Measurements from ENCODE around the gene GPR132. TPM values are rescaled to one million over a fixed set of nuclear protein-coding genes. Genes with fewer than 3 reads are reported as not detected.

GPR132 gene
- total and polyA plus RNA-seq, 10 donors = 5.0 to 33.7 (median 21.5) TPM

GRCh38 chr14:105076296-105076804, 11.1 kb upstream of the GPR132 start:
- intact Hi-C loops (cut with DNase I; ENCODE audit: low total_unique reads) = no loop called here

GRCh38 chr14:105075379-105076295, 10.4 kb upstream of the GPR132 start:
- H3K9me3 ChIP-seq = no peaks in the 10 kb centered on the region

More at GRCh38 chr14:105076296-105076804, 11.1 kb upstream of the GPR132 start:
- 82 to 86% (median 86%) methylated on average over 10 to 16 of the region's 16 CpGs for WGBS, 5 donors
- DNase-seq = no peak
- Histone ChIP-seq H3K27me3 (replicated peaks in 1 of 7) (peaks cover 0 to 6% (median 0%) of the 10 kb centered on the region in 7 donors), H3K36me3 (no peaks in the 10 kb centered on the region), H3K9me3 (no peaks in the 10 kb centered on the region), H3K4me1 (peaks cover 21 to 45% (median 30%) of the 10 kb centered on the region in 6 donors), H3K4me3 (peak overlapping the region in 1 of 8 donors; percentile 18), H3K27ac (peak overlapping the region in 4 of 8 donors; percentile 43 to 69 (median 49))
- peak in 1 of 3 donors; percentile 45 for TF ChIP-seq POLR2AphosphoS5 (IDR thresholded peaks at IDR 0.05)
- no peak for TF ChIP-seq CTCF (IDR thresholded peaks at IDR 0.05 in 8 of 11, conservative IDR thresholded peaks at IDR 0.05 in 3 of 11)

GRCh38 chr14:105074601-105075053, 9.4 kb upstream of the GPR132 start:
- Histone ChIP-seq H3K4me1 (peaks cover 24 to 62% (median 47%) of the 10 kb centered on the region in 6 donors), H3K27me3 (replicated peaks in 1 of 7) (peaks cover 0 to 6% (median 0%) of the 10 kb centered on the region in 7 donors), H3K9me3 (no peaks in the 10 kb centered on the region), H3K4me3 (peak overlapping the region in 1 of 8 donors; percentile 21), H3K36me3 (no peaks in the 10 kb centered on the region), H3K27ac (peak overlapping the region in 2 of 8 donors; percentile 21 to 43)
- WGBS, 5 donors = 69 to 79% (median 76%) methylated on average over 5 to 15 of the region's 15 CpGs
- peak; percentile 77 for DNase-seq
- intact Hi-C loops (cut with DNase I; ENCODE audit: low total_unique reads) = no loop called here
- TF ChIP-seq POLR2A (IDR thresholded peaks at IDR 0.05) = no peak
- TF ChIP-seq POLR2AphosphoS5 (IDR thresholded peaks at IDR 0.05) = no peak
- TF ChIP-seq CTCF (IDR thresholded peaks at IDR 0.05 in 8 of 11, conservative IDR thresholded peaks at IDR 0.05 in 3 of 11) = no peak

More at GRCh38 chr14:105075379-105076295, 10.4 kb upstream of the GPR132 start:
- Histone ChIP-seq H3K36me3 (no peaks in the 10 kb centered on the region), H3K27ac (peak overlapping the region in 4 of 8 donors; percentile 43 to 69 (median 49)), H3K27me3 (replicated peaks in 1 of 7) (peaks cover 0 to 6% (median 0%) of the 10 kb centered on the region in 7 donors), H3K4me3 (peak overlapping the region in 2 of 8 donors; percentile 21 to 22), H3K4me1 (peaks cover 21 to 52% (median 37%) of the 10 kb centered on the region in 6 donors)
- TF ChIP-seq POLR2AphosphoS5 (IDR thresholded peaks at IDR 0.05) = peak; percentile 33 to 71 (median 67)
- no peak for TF ChIP-seq CTCF (IDR thresholded peaks at IDR 0.05 in 8 of 11, conservative IDR thresholded peaks at IDR 0.05 in 3 of 11)
- no peak for TF ChIP-seq POLR2A (IDR thresholded peaks at IDR 0.05)
- intact Hi-C loops (cut with DNase I; ENCODE audit: low total_unique reads) = no loop called here
- DNase-seq = peak; percentile 91
- 21 to 36% (median 31%) methylated on average over 15 to 24 of the region's 24 CpGs for whole genome bisulfite sequencing, 5 donors
